ENCODE measurements around the gene IMP4.

The IMP4 gene

DNA sequence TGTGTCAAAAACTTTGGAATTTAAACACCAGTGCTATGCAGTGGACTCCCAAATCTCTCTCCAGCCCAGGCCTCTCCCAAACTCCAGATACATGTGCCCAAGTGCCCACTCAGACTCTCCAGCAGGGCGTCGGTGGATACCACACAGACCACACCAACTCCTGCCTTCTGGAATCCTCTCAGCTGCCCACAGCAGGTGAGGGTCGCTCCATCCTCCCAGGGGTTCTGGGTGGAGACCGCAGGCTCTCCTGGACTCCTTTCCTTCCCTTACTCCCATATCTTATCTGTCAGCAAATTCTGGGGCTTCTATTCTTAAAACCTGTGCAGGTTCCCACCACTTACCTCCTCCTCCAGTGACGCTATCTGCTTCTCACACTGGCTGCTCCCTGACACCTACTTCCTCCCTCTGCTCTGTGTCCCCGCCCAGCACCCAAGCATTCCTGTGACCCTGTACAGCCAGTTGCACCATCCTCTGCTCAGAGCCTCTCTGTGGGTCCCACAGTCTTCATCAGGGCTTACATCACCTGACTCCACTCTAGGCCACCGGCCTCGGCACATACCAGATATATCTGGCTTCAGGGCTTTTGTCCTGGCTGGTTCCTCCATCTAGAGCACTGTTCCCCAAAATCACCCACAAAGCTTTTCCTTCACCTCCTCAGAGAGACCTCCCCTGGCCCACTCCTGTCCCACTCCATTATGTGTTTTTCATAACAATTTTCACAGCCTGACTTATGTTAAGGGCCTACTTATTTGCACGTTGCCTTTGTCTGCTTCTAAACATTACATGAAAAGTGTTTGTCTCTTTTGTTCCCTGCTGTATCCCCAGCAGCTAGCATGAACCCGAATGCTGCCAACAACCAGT lies 2.6 kb upstream of the IMP4 start:
- in situ Hi-C loops (cut with MboI; ENCODE audit: low sequenced_read_pairs, unreplicated experiment), result loop anchor here (10.0 to 25.0 kb wide), 2 partner anchors 153 to 405 kb away; partner anchors contain the start of genes MZT2B, SMPD4 and TUBA3E
- TF ChIP-seq, protein P1, sequence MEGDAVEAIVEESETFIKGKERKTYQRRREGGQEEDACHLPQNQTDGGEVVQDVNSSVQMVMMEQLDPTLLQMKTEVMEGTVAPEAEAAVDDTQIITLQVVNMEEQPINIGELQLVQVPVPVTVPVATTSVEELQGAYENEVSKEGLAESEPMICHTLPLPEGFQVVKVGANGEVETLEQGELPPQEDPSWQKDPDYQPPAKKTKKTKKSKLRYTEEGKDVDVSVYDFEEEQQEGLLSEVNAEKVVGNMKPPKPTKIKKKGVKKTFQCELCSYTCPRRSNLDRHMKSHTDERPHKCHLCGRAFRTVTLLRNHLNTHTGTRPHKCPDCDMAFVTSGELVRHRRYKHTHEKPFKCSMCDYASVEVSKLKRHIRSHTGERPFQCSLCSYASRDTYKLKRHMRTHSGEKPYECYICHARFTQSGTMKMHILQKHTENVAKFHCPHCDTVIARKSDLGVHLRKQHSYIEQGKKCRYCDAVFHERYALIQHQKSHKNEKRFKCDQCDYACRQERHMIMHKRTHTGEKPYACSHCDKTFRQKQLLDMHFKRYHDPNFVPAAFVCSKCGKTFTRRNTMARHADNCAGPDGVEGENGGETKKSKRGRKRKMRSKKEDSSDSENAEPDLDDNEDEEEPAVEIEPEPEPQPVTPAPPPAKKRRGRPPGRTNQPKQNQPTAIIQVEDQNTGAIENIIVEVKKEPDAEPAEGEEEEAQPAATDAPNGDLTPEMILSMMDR (IDR thresholded peaks at IDR 0.05; ENCODE audit: borderline replicate concordance, control extremely low read depth, extremely low read depth, insufficient read depth, missing control alignments), result no peak
- no peak for DNase-seq (ENCODE audit: low spot score)

DNA sequence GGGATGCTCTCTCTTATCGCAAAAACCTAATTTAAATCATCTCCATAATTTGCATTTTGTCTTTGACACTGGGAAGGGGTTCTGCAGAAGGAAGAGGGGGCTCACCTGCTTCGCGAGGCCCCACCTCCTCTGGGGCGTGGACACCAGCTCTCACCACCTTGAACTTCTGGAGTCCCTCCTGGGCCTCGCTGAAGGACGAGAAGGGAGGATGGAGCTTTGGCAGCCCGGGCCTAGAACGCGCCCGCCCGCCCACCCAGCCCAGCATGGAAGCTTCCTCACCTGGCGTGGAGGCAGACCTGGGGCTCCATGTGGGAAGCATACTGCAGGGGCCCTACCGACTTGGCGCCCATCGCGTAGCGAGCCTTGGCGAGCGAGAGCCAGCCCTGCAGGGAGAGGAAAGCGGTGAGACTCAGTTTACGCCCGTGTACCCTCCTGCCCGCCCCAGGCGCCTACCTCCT lies 1.1 kb upstream of the IMP4 start:
- DNase-seq (ENCODE audit: low spot score), result no peak
- in situ Hi-C loops (cut with MboI; ENCODE audit: low sequenced_read_pairs, unreplicated experiment), result loop anchor here (25.0 kb wide), 1 partner anchor 154 kb away; the partner anchor contains the start of genes MZT2B, SMPD4 and TUBA3E
- TF ChIP-seq, protein P1 (IDR thresholded peaks at IDR 0.05; ENCODE audit: borderline replicate concordance, control extremely low read depth, extremely low read depth, insufficient read depth, missing control alignments), result no peak

- TF ChIP-seq, protein P1 (IDR thresholded peaks at IDR 0.05; ENCODE audit: borderline replicate concordance, control extremely low read depth, extremely low read depth, insufficient read depth, missing control alignments), result no peak
- DNase-seq (ENCODE audit: low spot score), result peak; percentile 94
Observed at GRCh38 chr2:130342020-130342532, 621 bp upstream of the IMP4 start.

DNA sequence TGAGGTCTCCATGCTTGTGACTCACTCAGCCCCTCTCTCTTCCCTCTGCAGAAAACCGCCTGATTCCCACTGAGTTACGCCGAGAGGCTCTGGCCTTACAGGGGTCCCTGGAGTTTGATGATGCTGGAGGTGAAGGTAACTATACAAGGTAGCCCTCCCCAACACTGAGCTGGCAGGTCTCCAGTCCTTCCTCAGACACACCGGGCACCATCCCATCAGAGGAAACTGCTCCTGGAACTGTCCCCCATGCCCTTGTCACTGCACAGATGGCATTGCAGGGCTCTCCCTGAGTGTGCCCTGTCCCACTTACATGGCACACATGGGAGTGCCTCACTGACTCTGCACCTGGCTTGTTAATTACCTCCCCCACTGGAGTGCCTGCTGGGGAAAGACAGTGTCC lies 1.9 kb downstream of the IMP4 start:
- no peak for DNase-seq (ENCODE audit: low spot score)
- TF ChIP-seq, protein P1 (IDR thresholded peaks at IDR 0.05; ENCODE audit: borderline replicate concordance, control extremely low read depth, extremely low read depth, insufficient read depth, missing control alignments), result no peak
- in situ Hi-C loops (cut with MboI; ENCODE audit: low sequenced_read_pairs, unreplicated experiment), result loop anchor here (25.0 kb wide), 1 partner anchor 157 kb away; the partner anchor contains the start of genes MZT2B, SMPD4 and TUBA3E

More at GRCh38 chr2:130342020-130342532, 621 bp upstream of the IMP4 start:
- in situ Hi-C loops (cut with MboI; ENCODE audit: low sequenced_read_pairs, unreplicated experiment), result loop anchor here (25.0 kb wide), 1 partner anchor 155 kb away; the partner anchor contains the start of genes MZT2B, SMPD4 and TUBA3E

DNA sequence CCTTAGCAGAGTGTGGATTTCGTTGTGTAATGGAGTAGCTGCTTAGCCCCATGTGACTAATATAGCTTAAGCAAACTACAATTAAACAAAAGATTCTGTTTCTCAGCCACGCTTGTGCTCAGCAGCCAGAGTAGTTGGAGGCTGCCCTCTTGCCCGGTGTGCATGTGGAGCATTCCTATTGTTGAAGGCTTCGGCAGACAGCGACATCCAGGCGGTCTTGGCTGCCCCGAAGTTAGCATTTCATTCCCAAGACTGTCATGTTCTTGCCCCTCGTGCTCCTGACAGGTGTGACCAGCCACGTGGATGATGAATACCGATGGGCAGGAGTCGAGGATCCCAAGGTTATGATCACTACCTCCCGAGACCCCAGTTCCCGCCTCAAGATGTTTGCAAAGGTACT lies 2.4 kb downstream of the IMP4 start:
- TF ChIP-seq, protein P1 (IDR thresholded peaks at IDR 0.05; ENCODE audit: borderline replicate concordance, control extremely low read depth, extremely low read depth, insufficient read depth, missing control alignments), result no peak
- in situ Hi-C loops (cut with MboI; ENCODE audit: low sequenced_read_pairs, unreplicated experiment), result loop anchor here (25.0 kb wide), 1 partner anchor 158 kb away; the partner anchor contains the start of genes MZT2B, SMPD4 and TUBA3E
- DNase-seq (ENCODE audit: low spot score), result no peak

DNA sequence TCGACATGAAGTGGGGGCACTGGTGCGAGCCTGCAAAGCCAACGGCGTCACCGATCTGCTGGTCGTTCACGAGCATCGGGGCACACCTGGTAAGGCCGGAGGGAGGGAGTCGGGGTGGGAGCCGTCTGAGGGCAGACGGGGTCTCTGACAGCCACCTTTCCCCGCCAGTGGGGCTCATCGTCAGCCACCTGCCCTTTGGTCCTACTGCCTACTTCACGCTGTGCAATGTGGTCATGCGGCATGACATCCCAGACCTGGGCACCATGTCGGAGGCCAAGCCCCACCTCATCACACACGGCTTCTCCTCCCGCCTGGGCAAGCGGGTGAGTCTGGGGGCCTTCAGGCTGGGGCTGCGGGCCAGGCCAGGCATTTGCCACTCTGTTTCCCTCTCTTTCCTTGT lies 2.9 kb downstream of the IMP4 start:
- in situ Hi-C loops (cut with MboI; ENCODE audit: low sequenced_read_pairs, unreplicated experiment), result loop anchor here (25.0 kb wide), 1 partner anchor 158 kb away; the partner anchor contains the start of genes MZT2B, SMPD4 and TUBA3E
- TF ChIP-seq, protein P1 (IDR thresholded peaks at IDR 0.05; ENCODE audit: borderline replicate concordance, control extremely low read depth, extremely low read depth, insufficient read depth, missing control alignments), result no peak
- DNase-seq (ENCODE audit: low spot score), result no peak

All from GM13976 (cell line).